K562 (cell line): ENCODE measurements around the gene TFDP1. TPM values are rescaled to one million over a fixed set of nuclear protein-coding genes. Genes with fewer than 3 reads are reported as not detected.

Experiments used
- ATAC-seq: fragments of 200-7000 bp; cut with Tn5 transposase; 3 replicates; pipeline ENCODE4 v1.9.1; 2020; ENCODE audit warnings: moderate library complexity
- BruUV-seq: library from RNA; stranded (reverse); fragments of 400-500 nt; replicated peaks from 2 replicates; lab custom pipeline; 2021; lab: Mats Ljungman, UMichigan
- CTCF ChIA-PET: fragments of 300-600 bp; formaldehyde crosslinking; extraction: SDS; loops from one replicate; lab custom pipeline; 2021; ENCODE audit warnings: low intra/inter-chr PET ratio; lab: Yijun Ruan, JAX
- POLR2A ChIA-PET: fragments of 300-600, 350-650 bp; sonication (Branson Sonifier 250); formaldehyde crosslinking; extraction: SDS; loops from one replicate; lab custom pipeline; 2021; ENCODE audit warnings: antibody characterized with exemption, inconsistent platforms; lab: Yijun Ruan, JAX
- DNase-seq, 4 experiments: peaks; one replicate each; pipeline versions ENCODE4 v3.0.0 to v3.0.0-alpha.2; 2011 to 2018; ENCODE audit warnings: low spot score in 3 of 4, mixed read lengths in 3 of 4; ENCODE audit errors: extremely low read depth in 1 of 4
- FAIRE-seq: peaks from 2 replicates; lab custom pipeline; 2011; peaks lifted over from hg19 to GRCh38; lab: Jason Lieb, UNC
- H2AFZ ChIP-seq: 2 replicates; pipeline ENCODE4 v1.6.0; 2011; ENCODE audit warnings: low read depth, low read length, control low read depth, inconsistent platforms
- H3K27ac ChIP-seq: fragments of 200-600 bp; 3 replicates; pipeline ENCODE4 v1.8.0; 2011; ENCODE audit warnings: low read depth, mild to moderate bottlenecking, control low read depth, inconsistent platforms, low read length, moderate library complexity, mixed read lengths; ENCODE audit errors: extremely low read depth
- H3K27me3 ChIP-seq, 2 experiments: fragments of 300-600 bp in 1 of 2; 2 replicates in 1 of 2; 3 replicates in 1 of 2; pipeline versions ENCODE4 v1.6.0 to v1.8.0; 2011; ENCODE audit warnings: inconsistent platforms in 2 of 2, low read length in 2 of 2, mild to moderate bottlenecking in 1 of 2, mixed read lengths in 1 of 2, moderate library complexity in 1 of 2; ENCODE audit not compliant: control insufficient read depth in 2 of 2, insufficient read depth in 2 of 2
- H3K36me3 ChIP-seq: fragments of 300-600 bp; 3 replicates; pipeline ENCODE4 v1.8.0; 2011; ENCODE audit warnings: mild to moderate bottlenecking, low read length, inconsistent platforms; ENCODE audit not compliant: control insufficient read depth, insufficient read depth
- H3K4me1 ChIP-seq, 2 experiments: fragments of 200-600 bp in 1 of 2; replicated peaks in 1 of 2; 2 replicates in 1 of 2; 3 replicates in 1 of 2; pipeline versions ENCODE4 v1.5.1 to v1.8.0; 2011; ENCODE audit warnings: inconsistent platforms in 2 of 2, low read length in 2 of 2, mild to moderate bottlenecking in 1 of 2, mixed read lengths in 1 of 2, moderate library complexity in 1 of 2; ENCODE audit not compliant: control insufficient read depth in 2 of 2, insufficient read depth in 2 of 2
- H3K4me2 ChIP-seq: 2 replicates; pipeline ENCODE4 v1.6.1; 2011; ENCODE audit warnings: low read length, control low read depth, inconsistent platforms, mixed read lengths; ENCODE audit not compliant: insufficient read depth
- H3K4me3 ChIP-seq: fragments of 200-600 bp; sonication (generic), shearing (Covaris generic); 2 replicates; pipeline ENCODE4 v1.5.1; 2016; ENCODE audit warnings: control low read depth, inconsistent platforms
- H3K79me2 ChIP-seq: fragments of 200-600 bp; 3 replicates; pipeline ENCODE4 v1.8.0; 2011; ENCODE audit warnings: low read length, inconsistent platforms; ENCODE audit not compliant: control insufficient read depth, insufficient read depth
- H3K9ac ChIP-seq, 2 experiments: 2 replicates each; pipeline versions ENCODE4 v1.6.0 to v1.6.1; 2011; ENCODE audit warnings: low read depth in 2 of 2, low read length in 2 of 2, control low read depth in 1 of 2, inconsistent platforms in 1 of 2, mild to moderate bottlenecking in 1 of 2, mixed read lengths in 1 of 2; ENCODE audit not compliant: insufficient read depth in 1 of 2
- H3K9me1 ChIP-seq: one replicate; pipeline ENCODE4 v1.6.0; 2011; ENCODE audit warnings: inconsistent platforms, mild to moderate bottlenecking, low read length, moderate library complexity; ENCODE audit not compliant: control insufficient read depth, insufficient read depth
- H3K9me3 ChIP-seq: replicated peaks from 2 replicates; pipeline ENCODE4 v1.5.1; 2011; ENCODE audit warnings: low read depth, low read length, inconsistent platforms; ENCODE audit not compliant: control insufficient read depth, insufficient read depth
- H4K20me1 ChIP-seq: replicated peaks from 2 replicates; pipeline ENCODE4 v1.6.1; 2011; ENCODE audit warnings: low read length, inconsistent platforms, mixed read lengths; ENCODE audit not compliant: control insufficient read depth, insufficient read depth
- KDM5B ChIP-seq: fragments of 200-600 bp; sonication (generic); IDR thresholded peaks from 2 replicates; pipeline ENCODE4 v1.6.1; 2012; ENCODE audit warnings: low read depth, mild to moderate bottlenecking, moderate library complexity, low read length, control low read depth, inconsistent platforms; ENCODE audit not compliant: insufficient replicate concordance
- MYNN ChIP-seq, 2 experiments: sonication (generic); formaldehyde crosslinking in 1 of 2; IDR thresholded peaks; 2 replicates each; pipeline versions ENCODE4 v1.5.0 to v1.6.1; 2016 to 2020; ENCODE audit warnings: antibody characterized with exemption in 1 of 2, missing genetic modification reagents in 1 of 2
- PTBP1 ChIP-seq: fragments of 200-400 bp; formaldehyde crosslinking; IDR thresholded peaks from 2 replicates; pipeline ENCODE4 v1.6.1; 2017; ENCODE audit warnings: low read depth, low read length
- SETDB1 ChIP-seq: IDR thresholded peaks from one replicate; pipeline ENCODE4 v1.6.1; 2012; ENCODE audit warnings: low read length, control low read depth, inconsistent platforms
- TCFL5 ChIP-seq: fragments of 250-450 bp; sonication (Bioruptor Pico); conservative IDR thresholded peaks from 2 replicates; pipeline ENCODE4 v1.6.1; 2021; ENCODE audit warnings: mild to moderate bottlenecking, moderate library complexity, matching md5 sums
- WHSC1 ChIP-seq: IDR thresholded peaks from one replicate; pipeline ENCODE4 v1.6.1; 2012; ENCODE audit warnings: low read length, control low read depth, inconsistent platforms
- WGBS: fragments of 100-300 bp; shearing (Covaris generic); methylation state at CpG from one replicate; pipeline ENCODE4 v1.1.6; 2016; ENCODE audit warnings: low coverage, mixed read lengths; ENCODE audit not compliant: insufficient coverage; ENCODE audit errors: missing lambda C conversion rate; 5-methylcytosine and 5-hydroxymethylcytosine counted together
- in situ Hi-C: fragments of 300-500 bp; cut with MboI; formaldehyde crosslinking; loops from 4 replicates; pipeline ENCODE4 v1.15.0; 2018; ENCODE audit warnings: inconsistent platforms, mixed read lengths
- intact Hi-C: fragments of 100-400 bp; cut with micrococcal nuclease; formaldehyde crosslinking; loops from 2 replicates; pipeline ENCODE4 v1.14.2; 2022
- polyA plus RNA-seq, 8 experiments: library from polyadenylated mRNA; depleted of rRNA in 4 of 8; stranded (reverse) in 5 of 8; unstranded in 3 of 8; fragments of >200 nt; fragmentation: Nextera tagmentation in 2 of 8; fragmentation: Illumina TruSeq in 1 of 8; extraction: Ambion mirVana in 2 of 8; extraction: Trizol in 1 of 8; gene quantifications; 2 replicates each; pipeline versions ENCODE4 v1.2.1 to v1.2.3, GENCODE V29; 2011 to 2014; ENCODE audit warnings: inconsistent platforms in 1 of 8, missing spikeins in 1 of 8
- total RNA-seq, 7 experiments: library from RNA; depleted of rRNA in 6 of 7; stranded (reverse); fragments of >200 nt in 6 of 7; fragmentation: Illumina TruSeq in 2 of 7; extraction: Trizol in 2 of 7; gene quantifications; 2 replicates each; pipeline versions ENCODE4 v1.2.1 to v1.2.3, GENCODE V29; 2011 to 2021; ENCODE audit warnings: low replicate concordance in 1 of 7
- TF ChIP-seq, protein P1 (sequence below): fragments of 250-450 bp; sonication (Bioruptor Pico); IDR thresholded peaks from 2 replicates; pipeline ENCODE4 v1.5.0; 2020; ENCODE audit warnings: mild to moderate bottlenecking, borderline replicate concordance
- TF ChIP-seq, protein P2 (sequence below), 3 experiments: fragments of 200-800 bp in 1 of 3; fragments of 250-450 bp in 1 of 3; fragments of 450-650 bp in 1 of 3; sonication (Bioruptor Pico) in 1 of 3; sonication (Bioruptor generic) in 1 of 3; formaldehyde crosslinking in 1 of 3; IDR thresholded peaks; 2 replicates each; pipeline versions ENCODE4 v1.6.1 to v1.8.0; 2016 to 2022; ENCODE audit warnings: mild to moderate bottlenecking in 2 of 3, missing genetic modification characterization in 2 of 3, missing compliant biosample characterization in 1 of 3, moderate library complexity in 1 of 3
- TF ChIP-seq, protein P3 (sequence below), 2 experiments: IDR thresholded peaks; 2 replicates each; pipeline ENCODE4 v1.6.1; 2012; ENCODE audit warnings: improper control_type of control experiment in 2 of 2, low read depth in 2 of 2, low read length in 2 of 2, borderline replicate concordance in 1 of 2

Gene TFDP1
- total and polyA plus RNA-seq, 9 of the 15 experiments (the other 6 are each of a cell fraction or from before 2014, with no cell fraction given): 33.8 to 145 (median 69.1) TPM

DNA sequence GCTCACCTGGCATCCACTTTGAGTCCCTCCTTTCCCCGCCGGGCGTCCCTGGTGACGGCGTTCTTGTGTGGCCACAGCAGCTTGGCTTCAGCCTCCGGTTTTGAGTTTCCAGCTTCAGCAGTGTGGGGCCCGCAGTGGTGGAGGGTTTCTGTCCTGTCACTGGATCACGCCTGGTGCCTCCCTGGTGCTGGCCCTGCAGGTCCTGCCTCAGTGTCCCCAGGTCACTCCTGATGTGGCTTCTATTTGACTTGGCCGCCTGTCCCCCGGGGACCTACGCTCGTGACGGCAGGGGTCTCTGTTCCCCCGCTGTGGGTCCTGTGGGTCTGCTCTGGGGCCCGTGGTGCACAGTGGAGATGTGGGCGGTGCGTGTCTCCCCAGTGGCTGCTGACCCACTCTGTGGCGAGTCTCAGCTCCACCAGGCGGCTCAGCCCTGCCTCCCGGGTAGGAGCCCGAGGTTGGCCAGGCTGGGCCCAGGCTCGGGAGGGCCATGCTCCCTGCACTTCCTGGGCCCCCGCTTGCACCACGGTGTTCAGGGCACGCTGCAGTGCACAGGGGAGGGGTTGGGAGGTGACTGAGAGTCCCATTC, 71.5 kb downstream of the TFDP1 start:
- POLR2A ChIA-PET: interaction anchor here (0.6 kb wide), 2 partner anchors 456 to 564 kb away, joined by 3 read pairs; no protein-coding TSS in a partner anchor
- Histone ChIP-seq H3K4me3 (no peak overlapping the region), H3K36me3 (no peaks in the 10 kb centered on the region), H2AFZ (no peak overlapping the region), H3K9ac (no peak overlapping the region), H3K79me2 (no peaks in the 10 kb centered on the region), H4K20me1 (no peaks in the 10 kb centered on the region; the same call in 1 of the 2 replicates), H3K4me1 (peaks cover 0 to 16% of the 10 kb centered on the region in 2 experiments; a peak in 2 of 5 replicates), H3K9me3 (no peaks in the 10 kb centered on the region), H3K27ac (no peak overlapping the region), H3K27me3 (peaks cover 20 to 71% of the 10 kb centered on the region in 2 experiments), H3K4me2 (no peak overlapping the region), H3K9me1 (no peaks in the 10 kb centered on the region)
- WGBS: 11% methylated on average over 15 of the region's 25 CpGs
- BruUV-seq: no TSS peak
- in situ Hi-C loops: loop anchor here (5.0 to 10.0 kb wide), 2 partner anchors 146 to 259 kb away; no protein-coding TSS in a partner anchor
- intact Hi-C loops: no loop called here
- no peak for FAIRE-seq
- TF ChIP-seq WHSC1: no peak
- no peak for TF ChIP-seq SETDB1
- TF ChIP-seq MYNN (IDR thresholded peaks at IDR 0.05): no peak
- no peak for TF ChIP-seq MYNN (CRISPR knock-in tag; IDR thresholded peaks at IDR 0.05)
- TF ChIP-seq PTBP1: no peak
- TF ChIP-seq, protein P1, sequence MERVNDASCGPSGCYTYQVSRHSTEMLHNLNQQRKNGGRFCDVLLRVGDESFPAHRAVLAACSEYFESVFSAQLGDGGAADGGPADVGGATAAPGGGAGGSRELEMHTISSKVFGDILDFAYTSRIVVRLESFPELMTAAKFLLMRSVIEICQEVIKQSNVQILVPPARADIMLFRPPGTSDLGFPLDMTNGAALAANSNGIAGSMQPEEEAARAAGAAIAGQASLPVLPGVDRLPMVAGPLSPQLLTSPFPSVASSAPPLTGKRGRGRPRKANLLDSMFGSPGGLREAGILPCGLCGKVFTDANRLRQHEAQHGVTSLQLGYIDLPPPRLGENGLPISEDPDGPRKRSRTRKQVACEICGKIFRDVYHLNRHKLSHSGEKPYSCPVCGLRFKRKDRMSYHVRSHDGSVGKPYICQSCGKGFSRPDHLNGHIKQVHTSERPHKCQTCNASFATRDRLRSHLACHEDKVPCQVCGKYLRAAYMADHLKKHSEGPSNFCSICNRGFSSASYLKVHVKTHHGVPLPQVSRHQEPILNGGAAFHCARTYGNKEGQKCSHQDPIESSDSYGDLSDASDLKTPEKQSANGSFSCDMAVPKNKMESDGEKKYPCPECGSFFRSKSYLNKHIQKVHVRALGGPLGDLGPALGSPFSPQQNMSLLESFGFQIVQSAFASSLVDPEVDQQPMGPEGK (CRISPR knock-in tag): no peak
- TF ChIP-seq, protein P2, sequence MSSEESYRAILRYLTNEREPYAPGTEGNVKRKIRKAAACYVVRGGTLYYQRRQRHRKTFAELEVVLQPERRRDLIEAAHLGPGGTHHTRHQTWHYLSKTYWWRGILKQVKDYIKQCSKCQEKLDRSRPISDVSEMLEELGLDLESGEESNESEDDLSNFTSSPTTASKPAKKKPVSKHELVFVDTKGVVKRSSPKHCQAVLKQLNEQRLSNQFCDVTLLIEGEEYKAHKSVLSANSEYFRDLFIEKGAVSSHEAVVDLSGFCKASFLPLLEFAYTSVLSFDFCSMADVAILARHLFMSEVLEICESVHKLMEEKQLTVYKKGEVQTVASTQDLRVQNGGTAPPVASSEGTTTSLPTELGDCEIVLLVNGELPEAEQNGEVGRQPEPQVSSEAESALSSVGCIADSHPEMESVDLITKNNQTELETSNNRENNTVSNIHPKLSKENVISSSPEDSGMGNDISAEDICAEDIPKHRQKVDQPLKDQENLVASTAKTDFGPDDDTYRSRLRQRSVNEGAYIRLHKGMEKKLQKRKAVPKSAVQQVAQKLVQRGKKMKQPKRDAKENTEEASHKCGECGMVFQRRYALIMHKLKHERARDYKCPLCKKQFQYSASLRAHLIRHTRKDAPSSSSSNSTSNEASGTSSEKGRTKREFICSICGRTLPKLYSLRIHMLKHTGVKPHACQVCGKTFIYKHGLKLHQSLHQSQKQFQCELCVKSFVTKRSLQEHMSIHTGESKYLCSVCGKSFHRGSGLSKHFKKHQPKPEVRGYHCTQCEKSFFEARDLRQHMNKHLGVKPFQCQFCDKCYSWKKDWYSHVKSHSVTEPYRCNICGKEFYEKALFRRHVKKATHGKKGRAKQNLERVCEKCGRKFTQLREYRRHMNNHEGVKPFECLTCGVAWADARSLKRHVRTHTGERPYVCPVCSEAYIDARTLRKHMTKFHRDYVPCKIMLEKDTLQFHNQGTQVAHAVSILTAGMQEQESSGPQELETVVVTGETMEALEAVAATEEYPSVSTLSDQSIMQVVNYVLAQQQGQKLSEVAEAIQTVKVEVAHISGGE (CRISPR knock-in tag; IDR thresholded peaks at IDR 0.05): no peak
- TF ChIP-seq, protein P3, sequence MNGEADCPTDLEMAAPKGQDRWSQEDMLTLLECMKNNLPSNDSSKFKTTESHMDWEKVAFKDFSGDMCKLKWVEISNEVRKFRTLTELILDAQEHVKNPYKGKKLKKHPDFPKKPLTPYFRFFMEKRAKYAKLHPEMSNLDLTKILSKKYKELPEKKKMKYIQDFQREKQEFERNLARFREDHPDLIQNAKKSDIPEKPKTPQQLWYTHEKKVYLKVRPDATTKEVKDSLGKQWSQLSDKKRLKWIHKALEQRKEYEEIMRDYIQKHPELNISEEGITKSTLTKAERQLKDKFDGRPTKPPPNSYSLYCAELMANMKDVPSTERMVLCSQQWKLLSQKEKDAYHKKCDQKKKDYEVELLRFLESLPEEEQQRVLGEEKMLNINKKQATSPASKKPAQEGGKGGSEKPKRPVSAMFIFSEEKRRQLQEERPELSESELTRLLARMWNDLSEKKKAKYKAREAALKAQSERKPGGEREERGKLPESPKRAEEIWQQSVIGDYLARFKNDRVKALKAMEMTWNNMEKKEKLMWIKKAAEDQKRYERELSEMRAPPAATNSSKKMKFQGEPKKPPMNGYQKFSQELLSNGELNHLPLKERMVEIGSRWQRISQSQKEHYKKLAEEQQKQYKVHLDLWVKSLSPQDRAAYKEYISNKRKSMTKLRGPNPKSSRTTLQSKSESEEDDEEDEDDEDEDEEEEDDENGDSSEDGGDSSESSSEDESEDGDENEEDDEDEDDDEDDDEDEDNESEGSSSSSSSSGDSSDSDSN (IDR thresholded peaks at IDR 0.05; ENCODE audit: borderline replicate concordance in 1 of 2, low read depth in 2 of 2, low read length in 2 of 2): no peak
- no peak for TF ChIP-seq KDM5B
- TF ChIP-seq TCFL5 (CRISPR knock-in tag): no peak
- DNase-seq: no peak
- ATAC-seq: no peak
- CTCF ChIA-PET: no interaction called here
